Spleen (tissue), 7 donors: ENCODE measurements around the gene KRTAP19-4.

Experiments used
- CTCF ChIP-seq, 11 experiments: fragments of 200-600 bp in 7 of 11; fragments of 450-650 bp in 4 of 11; sonication (generic) in 4 of 11; IDR thresholded peaks in 8 of 11; conservative IDR thresholded peaks in 3 of 11; 1 replicate in 7 of 11; 2 replicates in 4 of 11; pipeline versions ENCODE4 v1.4.0 to v1.8.0; 2016 to 2021; ENCODE audit warnings: antibody characterized with exemption in 11 of 11, inconsistent platforms in 4 of 11, mild to moderate bottlenecking in 1 of 11
- POLR2A ChIP-seq, 3 donors: fragments of 450-650 bp; IDR thresholded peaks; one replicate each; pipeline ENCODE4 v1.5.1; 2017; ENCODE audit warnings: antibody characterized with exemption in 3 of 3, mild to moderate bottlenecking in 1 of 3
- donor health status: DM: no; HTN: no; CAD: no; lungs with moderate emphysema.
- donor health status: DM: no; HTN: no; CAD: no.
- donor health status: DM: no; HTN: no; CAD: no.

GRCh38 chr21:30447056-30447455, 49.9 kb downstream of the KRTAP19-4 start:
- TF ChIP-seq POLR2A (IDR thresholded peaks at IDR 0.05) = no peak
- TF ChIP-seq CTCF (IDR thresholded peaks at IDR 0.05 in 8 of 11, conservative IDR thresholded peaks at IDR 0.05 in 3 of 11) = no peak
